GM12875 (cell line): ENCODE measurements around the gene PLEKHG4B.
"Not testable (repeated sequence)": the region's sequence is repeated elsewhere in the genome, so short reads cannot be mapped to it uniquely, and the experiment has no call there.

Experiments used
- H3K4me3 ChIP-seq: one replicate; pipeline ENCODE4 v1.5.1; 2011; ENCODE audit warnings: low read depth, low read length, control low read depth
- TF ChIP-seq, protein P1 (sequence below): IDR thresholded peaks from 2 replicates; pipeline ENCODE4 v1.5.1; 2011; ENCODE audit warnings: low read depth, mild to moderate bottlenecking, control low read depth, inconsistent platforms, low read length, moderate library complexity, borderline replicate concordance; ENCODE audit not compliant: insufficient read depth

The PLEKHG4B gene

GRCh38 chr5:53381-54174 lies 38.4 kb upstream of the PLEKHG4B start:
- H3K4me3 ChIP-seq, result no peak overlapping the region
- TF ChIP-seq, protein P1, sequence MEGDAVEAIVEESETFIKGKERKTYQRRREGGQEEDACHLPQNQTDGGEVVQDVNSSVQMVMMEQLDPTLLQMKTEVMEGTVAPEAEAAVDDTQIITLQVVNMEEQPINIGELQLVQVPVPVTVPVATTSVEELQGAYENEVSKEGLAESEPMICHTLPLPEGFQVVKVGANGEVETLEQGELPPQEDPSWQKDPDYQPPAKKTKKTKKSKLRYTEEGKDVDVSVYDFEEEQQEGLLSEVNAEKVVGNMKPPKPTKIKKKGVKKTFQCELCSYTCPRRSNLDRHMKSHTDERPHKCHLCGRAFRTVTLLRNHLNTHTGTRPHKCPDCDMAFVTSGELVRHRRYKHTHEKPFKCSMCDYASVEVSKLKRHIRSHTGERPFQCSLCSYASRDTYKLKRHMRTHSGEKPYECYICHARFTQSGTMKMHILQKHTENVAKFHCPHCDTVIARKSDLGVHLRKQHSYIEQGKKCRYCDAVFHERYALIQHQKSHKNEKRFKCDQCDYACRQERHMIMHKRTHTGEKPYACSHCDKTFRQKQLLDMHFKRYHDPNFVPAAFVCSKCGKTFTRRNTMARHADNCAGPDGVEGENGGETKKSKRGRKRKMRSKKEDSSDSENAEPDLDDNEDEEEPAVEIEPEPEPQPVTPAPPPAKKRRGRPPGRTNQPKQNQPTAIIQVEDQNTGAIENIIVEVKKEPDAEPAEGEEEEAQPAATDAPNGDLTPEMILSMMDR, result no peak

DNA sequence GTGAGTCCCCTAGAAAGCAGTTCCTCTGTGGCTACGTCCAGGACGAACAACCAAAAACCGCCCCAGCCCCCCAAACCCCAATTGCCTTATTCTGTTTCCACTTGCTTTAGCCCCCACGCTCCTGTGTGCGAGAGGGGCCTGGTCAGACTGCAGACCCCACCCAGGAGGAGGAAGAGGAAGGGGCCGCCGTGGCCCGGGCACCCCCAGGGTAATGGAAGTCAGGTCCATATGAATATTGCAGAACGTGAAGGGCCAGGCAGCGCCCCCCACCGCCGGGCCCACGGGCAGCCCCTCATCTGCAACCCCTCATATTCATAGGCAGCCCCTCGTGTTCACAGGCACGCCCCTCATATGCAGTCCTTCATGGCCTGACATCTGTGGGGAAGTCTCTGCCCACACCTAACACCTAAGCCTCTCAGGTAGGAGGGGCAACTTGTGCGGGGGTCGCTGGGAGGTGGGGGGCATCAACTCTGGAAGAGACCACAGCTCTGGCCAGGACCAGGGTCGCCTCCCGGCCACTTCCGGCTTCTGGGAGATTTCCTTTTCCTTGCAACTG lies 37.7 kb upstream of the PLEKHG4B start:
- no peak overlapping the region for H3K4me3 ChIP-seq
- TF ChIP-seq, protein P1, result no peak

DNA sequence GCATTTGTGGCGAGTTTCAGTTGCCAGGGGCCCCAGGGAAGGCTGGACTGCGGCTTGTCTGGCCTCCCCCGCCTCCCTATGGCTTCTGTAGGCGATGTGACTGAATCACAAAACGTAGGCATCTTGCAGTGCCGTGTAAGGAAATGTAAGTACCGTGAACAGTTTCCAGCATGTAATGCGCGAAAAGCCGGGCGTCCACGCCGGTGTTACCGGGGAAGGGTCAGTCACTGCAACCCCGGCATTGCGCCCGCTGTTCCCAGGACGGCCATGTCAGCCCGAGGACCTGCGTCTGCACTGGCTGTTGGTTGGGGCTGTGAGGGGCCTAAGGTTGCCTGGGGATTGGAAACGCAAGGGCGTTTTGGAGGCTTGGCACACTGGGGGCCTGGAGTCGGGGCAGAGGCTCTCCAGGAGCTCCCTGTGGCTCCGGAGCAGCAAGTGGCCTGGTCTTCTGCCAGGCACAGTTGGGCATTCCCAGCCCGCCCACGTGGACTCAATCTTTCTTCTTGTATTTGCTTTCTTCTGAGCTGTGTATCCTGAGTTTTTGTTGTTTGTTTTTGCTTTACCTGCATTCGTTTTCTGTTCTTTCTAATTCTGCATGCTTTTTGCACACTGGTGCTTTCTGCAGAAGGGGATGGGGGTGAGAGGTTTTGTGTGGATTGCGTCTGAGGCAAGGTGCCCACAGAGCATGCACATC lies 36.9 kb upstream of the PLEKHG4B start:
- H3K4me3 ChIP-seq, result no peak overlapping the region
- TF ChIP-seq, protein P1, result no peak

DNA sequence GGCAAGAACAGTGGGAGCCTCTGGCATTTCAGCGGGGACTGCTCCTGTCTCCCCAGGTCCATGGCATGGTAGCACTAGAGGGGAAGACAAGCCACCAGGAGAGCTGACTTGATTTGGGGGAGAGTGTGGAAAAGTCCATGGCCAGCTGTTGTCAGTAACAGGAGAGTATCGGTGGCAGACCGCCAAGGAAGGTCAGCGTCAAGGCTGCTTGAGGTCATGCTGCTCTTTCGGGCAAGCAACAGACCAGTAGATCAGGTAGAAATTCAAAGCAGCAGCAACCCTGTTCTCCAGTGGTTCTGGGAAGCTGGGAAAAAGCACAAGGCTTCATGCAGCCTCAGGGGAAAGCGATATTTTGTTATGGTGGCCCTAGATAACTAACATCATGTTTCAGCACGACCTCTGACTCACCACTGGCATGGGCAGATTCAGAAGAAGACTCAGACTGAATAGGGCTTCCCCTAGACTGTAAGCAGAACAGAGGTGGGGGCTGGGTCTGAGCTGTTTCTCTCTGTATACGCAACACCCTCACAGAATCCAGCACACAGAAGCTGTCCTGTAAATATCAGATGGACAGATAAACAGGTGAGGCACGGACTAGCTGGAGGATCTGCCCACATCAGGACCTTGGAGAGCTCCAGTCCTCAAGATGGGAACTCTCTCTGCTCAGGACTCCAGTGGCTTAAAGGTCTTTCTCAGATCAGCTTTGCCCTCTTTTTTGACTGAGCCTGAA lies 35.2 kb upstream of the PLEKHG4B start:
- TF ChIP-seq, protein P1, result no peak
- no peak overlapping the region for H3K4me3 ChIP-seq

- not testable (repeated sequence) for H3K4me3 ChIP-seq
These were observed 31.7 kb upstream of the PLEKHG4B start for GRCh38 chr5:60250-60649.

GRCh38 chr5:70440-70839 lies 21.5 kb upstream of the PLEKHG4B start:
- H3K4me3 ChIP-seq, result no peak overlapping the region
- TF ChIP-seq, protein P1, result no peak

GRCh38 chr5:72316-73180 lies 19.4 kb upstream of the PLEKHG4B start:
- not testable (repeated sequence) for H3K4me3 ChIP-seq

DNA sequence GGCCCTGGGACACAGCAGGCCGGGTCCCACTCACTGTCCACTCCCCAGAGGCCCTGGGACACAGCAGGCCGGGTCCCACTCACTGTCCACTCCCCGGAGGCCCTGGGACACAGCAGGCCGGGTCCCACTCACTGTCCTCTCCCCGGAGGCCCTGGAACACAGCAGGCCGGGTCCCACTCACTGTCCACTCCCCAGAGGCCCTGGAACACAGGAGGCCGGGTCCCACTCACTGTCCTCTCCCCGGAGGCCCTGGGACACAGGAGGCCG lies 18.9 kb upstream of the PLEKHG4B start:
- not testable (repeated sequence) for H3K4me3 ChIP-seq
